ENCODE measurements around the gene BHLHA15.

DNA sequence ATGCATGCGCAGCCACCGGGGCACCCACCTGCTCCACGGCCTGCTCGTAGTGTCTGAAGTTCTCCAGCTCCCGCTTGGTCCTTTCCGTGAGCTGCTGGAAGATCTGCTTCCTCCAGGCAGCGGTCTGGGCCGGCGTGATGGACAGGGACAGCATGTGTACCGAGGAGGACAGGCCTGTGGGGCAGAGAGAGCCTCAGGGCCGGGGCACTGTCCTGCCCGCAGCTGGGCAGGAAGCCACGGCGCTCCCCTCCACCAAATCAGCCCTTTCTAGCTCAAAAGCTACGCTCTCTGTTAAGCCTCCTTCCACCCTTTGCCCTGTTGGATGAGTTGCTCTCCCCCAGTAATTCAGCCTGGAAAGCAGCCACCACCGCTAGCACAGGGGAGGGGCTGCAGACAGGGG, 21.6 kb downstream of the BHLHA15 start:
- no peak for TF ChIP-seq CTCF (IDR thresholded peaks at IDR 0.05 in 8 of 11, conservative IDR thresholded peaks at IDR 0.05 in 3 of 11)
- no peak for TF ChIP-seq POLR2A (IDR thresholded peaks at IDR 0.05)
- TF ChIP-seq POLR2AphosphoS5 (IDR thresholded peaks at IDR 0.05), result no peak

Measured in spleen (tissue), 7 donors.